AG04450 (cell line): ENCODE measurements around the gene DNMT3B. TPM values are rescaled to one million over a fixed set of nuclear protein-coding genes. Genes with fewer than 3 reads are reported as not detected.
"Not testable (repeated sequence)": the region's sequence is repeated elsewhere in the genome, so short reads cannot be mapped to it uniquely, and the experiment has no call there.

Source experiments
- CTCF ChIA-PET: fragments of 300-600, 350-600 bp; formaldehyde crosslinking; extraction: SDS; loops from one replicate; lab custom pipeline; 2022; ENCODE audit warnings: antibody characterized with exemption, inconsistent platforms; lab: Charles Lee
- POLR2A ChIA-PET: fragments of 350-600 bp; formaldehyde crosslinking; extraction: SDS; loops from one replicate; lab custom pipeline; 2021; ENCODE audit warnings: antibody characterized with exemption, inconsistent platforms; lab: Yijun Ruan, JAX
- DNase-seq: peaks from one replicate; pipeline ENCODE4 v3.0.0-alpha.2; 2011; ENCODE audit warnings: low read depth, low spot score
- H3K27ac ChIP-seq: one replicate; pipeline ENCODE4 v1.5.1; 2012; ENCODE audit warnings: low read depth, low read length, control low read depth
- H3K27me3 ChIP-seq: one replicate; pipeline ENCODE4 v1.6.0; 2012; ENCODE audit warnings: low read length; ENCODE audit not compliant: control insufficient read depth, insufficient read depth
- H3K4me3 ChIP-seq: 2 replicates; pipeline ENCODE4 v1.5.1; 2011; ENCODE audit warnings: mild to moderate bottlenecking, low read depth, low read length, control low read depth
- H3K9me3 ChIP-seq: 2 replicates; pipeline ENCODE4 v1.5.1; 2012; ENCODE audit warnings: low read length; ENCODE audit not compliant: control insufficient read depth, insufficient read depth
- polyA plus RNA-seq: library from polyadenylated mRNA; depleted of rRNA; stranded (reverse); fragments of >200 nt; gene quantifications from 2 replicates; pipeline ENCODE4 v1.2.3, GENCODE V29; 2011
- TF ChIP-seq, protein P1 (sequence below): IDR thresholded peaks from 2 replicates; pipeline ENCODE4 v1.5.1; 2011; ENCODE audit warnings: low read depth, low read length, control low read depth, inconsistent platforms

DNMT3B gene
- polyA plus RNA-seq, 1 experiment: 1.8 TPM

DNA sequence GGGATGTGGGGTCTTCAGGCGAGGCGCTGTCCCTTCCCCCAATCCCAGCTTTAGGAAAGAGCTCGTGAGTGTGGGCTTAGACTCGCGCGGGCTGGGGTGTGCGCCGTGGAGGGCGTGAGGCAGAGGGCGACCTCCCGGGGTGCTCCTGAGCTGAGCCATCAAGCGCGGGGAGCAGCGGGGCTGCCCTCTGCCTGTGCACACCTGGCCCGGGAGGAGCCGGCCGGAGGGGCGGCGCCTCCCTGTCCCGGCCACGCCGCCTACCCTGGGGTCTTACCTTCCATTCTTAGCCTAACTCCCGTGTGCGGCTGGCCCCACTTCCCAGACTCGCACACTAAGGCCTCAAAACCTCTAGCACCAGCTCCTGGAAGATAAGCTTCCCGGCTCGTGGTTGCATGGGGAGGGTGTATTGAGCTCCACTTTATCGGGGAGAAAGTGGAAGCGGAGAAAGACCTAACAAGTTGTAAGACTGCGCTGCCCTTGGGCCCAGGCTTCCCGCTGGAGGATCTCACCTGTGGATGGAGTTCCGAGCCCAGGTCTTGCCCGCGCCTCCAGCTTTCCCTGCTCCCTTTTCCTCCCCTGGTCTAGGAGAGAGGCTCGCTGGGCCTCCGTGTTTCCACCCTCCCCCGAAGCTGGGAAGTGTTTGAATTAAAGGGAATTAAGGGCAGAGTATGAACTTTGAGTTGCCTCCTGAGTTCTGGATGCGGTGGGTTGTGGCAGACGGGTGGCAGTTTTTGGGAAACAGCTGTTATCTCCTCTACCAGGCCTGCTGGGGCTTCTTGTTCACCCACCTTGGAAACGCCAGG lies 1.2 kb downstream of the DNMT3B start:
- no peaks in the 10 kb centered on the region for H3K9me3 ChIP-seq
- CTCF ChIA-PET: interaction anchor here (0.5 to 3.4 kb wide), 6 partner anchors 15 to 352 kb away, joined by 3 to 32 read pairs (median 5); partner anchors contain the start of genes C20orf203 and COMMD7
- H3K27ac ChIP-seq: no peak overlapping the region
- POLR2A ChIA-PET: interaction anchor here (1.9 kb wide), 1 partner anchor 20 kb away, joined by 8 read pairs; the partner anchor contains the start of gene COMMD7
- peak overlapping the region; percentile 84 for H3K4me3 ChIP-seq
- TF ChIP-seq, protein P1, sequence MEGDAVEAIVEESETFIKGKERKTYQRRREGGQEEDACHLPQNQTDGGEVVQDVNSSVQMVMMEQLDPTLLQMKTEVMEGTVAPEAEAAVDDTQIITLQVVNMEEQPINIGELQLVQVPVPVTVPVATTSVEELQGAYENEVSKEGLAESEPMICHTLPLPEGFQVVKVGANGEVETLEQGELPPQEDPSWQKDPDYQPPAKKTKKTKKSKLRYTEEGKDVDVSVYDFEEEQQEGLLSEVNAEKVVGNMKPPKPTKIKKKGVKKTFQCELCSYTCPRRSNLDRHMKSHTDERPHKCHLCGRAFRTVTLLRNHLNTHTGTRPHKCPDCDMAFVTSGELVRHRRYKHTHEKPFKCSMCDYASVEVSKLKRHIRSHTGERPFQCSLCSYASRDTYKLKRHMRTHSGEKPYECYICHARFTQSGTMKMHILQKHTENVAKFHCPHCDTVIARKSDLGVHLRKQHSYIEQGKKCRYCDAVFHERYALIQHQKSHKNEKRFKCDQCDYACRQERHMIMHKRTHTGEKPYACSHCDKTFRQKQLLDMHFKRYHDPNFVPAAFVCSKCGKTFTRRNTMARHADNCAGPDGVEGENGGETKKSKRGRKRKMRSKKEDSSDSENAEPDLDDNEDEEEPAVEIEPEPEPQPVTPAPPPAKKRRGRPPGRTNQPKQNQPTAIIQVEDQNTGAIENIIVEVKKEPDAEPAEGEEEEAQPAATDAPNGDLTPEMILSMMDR: no peak
- DNase-seq: no peak
- H3K27me3 ChIP-seq: no peaks in the 10 kb centered on the region

DNA sequence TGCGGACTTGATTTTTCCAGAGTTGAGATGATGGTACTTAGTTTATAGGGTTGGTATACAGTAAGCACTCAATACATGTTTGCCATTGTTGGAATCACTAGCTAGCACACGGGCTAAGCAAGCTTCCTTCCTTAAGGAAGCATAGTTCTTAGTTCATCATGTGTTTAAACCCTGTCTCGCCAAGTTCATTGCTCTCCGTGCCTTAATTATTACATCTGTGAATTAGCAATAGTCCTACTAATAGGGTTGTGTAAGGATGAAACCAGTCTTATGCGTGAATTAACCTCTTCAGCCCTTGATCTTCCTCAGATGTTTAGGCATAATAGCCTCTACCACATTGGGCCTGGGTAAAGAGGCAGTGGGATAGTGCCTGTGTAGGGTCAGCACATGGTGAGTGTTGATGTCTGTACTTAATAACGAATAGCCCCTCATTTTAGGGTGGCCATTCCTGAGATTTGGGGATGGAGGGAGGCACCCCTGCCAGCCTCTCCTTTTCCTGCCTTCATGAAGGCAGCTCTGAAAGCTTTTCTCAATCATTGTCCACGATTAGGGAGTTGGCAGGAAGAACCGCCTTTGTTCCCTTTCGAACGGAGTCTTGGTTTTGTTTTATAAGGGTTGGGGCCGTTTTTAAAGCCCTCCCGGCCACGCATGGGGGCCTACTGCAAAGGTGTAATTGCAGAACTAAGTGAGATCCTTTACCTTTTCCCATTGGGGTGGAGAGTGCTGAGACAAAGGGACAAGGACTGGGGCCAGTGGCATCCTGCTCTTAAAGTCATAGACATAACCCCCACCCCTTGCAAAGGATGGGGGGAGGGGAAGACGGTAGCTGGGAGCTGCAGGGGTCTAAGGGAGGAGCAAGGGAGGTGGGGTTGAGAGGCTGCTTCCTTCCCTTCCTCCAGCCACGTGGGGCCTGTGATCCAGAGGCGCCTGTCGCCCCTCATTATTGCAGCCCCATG lies 2.1 kb downstream of the DNMT3B start:
- peak overlapping the region; percentile 0 for H3K27ac ChIP-seq
- H3K27me3 ChIP-seq: no peaks in the 10 kb centered on the region
- DNase-seq: no peak
- ChIA-PET POLR2A (no interaction called here), CTCF (interaction anchor here (0.9 to 3.4 kb wide), 4 partner anchors 14 to 183 kb away, joined by 3 to 32 read pairs (median 8); partner anchors contain the start of genes C20orf203 and COMMD7)
- H3K9me3 ChIP-seq: no peaks in the 10 kb centered on the region
- TF ChIP-seq, protein P1: no peak
- peak overlapping the region; percentile 84 for H3K4me3 ChIP-seq

DNA sequence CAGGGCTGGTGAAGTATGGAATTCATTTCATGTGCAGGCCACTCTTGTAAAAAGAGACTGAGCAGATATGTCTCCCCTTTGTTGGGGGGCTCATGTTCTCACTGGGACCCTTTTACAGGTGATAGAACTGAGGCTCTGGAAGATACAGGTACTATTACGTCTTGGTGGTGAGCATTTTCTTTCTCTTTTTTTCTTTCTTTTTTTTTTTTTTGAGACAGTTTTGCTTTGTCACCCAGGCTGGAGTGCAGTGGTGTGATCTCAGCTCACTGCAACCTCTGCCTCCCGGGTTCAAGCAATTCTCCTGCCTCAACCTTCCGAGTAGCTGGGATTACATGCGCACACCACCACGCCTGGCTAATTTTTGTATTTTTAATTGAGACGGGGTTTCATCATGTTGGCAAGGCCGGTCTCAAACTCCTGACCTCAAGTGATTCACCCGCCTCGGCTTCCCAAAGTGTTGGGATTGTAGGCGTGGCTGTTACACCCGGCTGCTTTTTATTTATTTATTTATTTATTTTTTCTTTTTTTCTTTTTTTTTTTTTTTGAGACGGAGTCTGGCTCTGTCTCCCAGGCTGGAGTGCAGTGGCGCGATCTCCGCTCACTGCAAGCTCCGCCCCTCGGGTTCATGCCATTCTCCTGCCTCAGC lies 3.2 kb downstream of the DNMT3B start:
- POLR2A ChIA-PET: not testable (repeated sequence)

DNA sequence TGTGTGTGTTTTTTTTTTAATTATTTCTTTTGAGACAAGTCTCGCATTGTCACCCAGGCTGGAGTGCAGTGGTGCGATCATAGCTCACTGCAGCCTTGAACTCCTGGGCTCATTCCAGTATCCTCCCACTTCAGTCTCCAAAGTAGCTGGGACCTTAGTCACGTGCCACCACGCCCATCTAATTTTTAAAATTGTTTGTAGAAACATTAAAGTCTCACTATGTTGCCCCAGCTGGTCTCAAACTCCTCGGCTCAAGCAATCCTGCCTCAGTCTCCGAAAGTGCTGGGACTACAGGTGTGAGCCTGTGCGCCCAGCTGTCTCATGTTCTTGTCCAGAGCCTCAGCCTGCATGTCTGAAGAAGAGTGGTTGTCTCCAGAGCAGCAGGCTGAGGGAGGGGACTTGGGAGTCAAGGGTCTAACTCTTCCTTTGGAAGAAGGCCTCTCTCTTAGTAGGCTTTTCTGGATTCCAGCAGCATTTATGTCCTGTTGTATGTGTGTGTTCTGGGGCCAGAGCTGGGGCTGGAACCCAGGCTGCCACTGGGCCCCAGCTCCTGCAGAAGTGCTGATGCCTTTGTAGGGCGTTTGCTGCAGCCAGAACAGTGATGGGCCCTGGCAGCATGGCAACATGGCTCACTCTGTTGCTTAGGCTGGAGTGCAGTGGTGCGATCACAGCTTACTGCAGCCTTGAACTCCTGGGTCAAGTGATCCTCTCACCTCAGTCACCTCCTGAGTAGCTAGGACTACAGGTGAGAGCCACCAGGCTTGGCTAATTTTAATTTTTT lies 5.4 kb downstream of the DNMT3B start:
- TF ChIP-seq, protein P1: no peak
- Histone ChIP-seq H3K9me3 (no peaks in the 10 kb centered on the region), H3K4me3 (no peak overlapping the region), H3K27me3 (no peaks in the 10 kb centered on the region), H3K27ac (no peak overlapping the region)
- no peak for DNase-seq
- ChIA-PET CTCF (interaction anchor here (0.8 to 2.1 kb wide), 2 partner anchors 11 to 16 kb away, joined by 3 to 19 read pairs; no protein-coding TSS in a partner anchor), POLR2A (no interaction called here)

More for the DNA sequence above, 3.2 kb downstream of the DNMT3B start:
- not testable (repeated sequence) for H3K9me3 ChIP-seq, H3K27ac ChIP-seq, H3K27me3 ChIP-seq, H3K4me3 ChIP-seq, DNase-seq
- CTCF ChIA-PET: interaction anchor here (0.7 to 3.4 kb wide), 4 partner anchors 13 to 243 kb away, joined by 5 to 32 read pairs (median 16); partner anchors contain the start of gene C20orf203
